ENCODE results near the gene OR10D3. TPM values are rescaled to one million over a fixed set of nuclear protein-coding genes. Genes with fewer than 3 reads are reported as not detected.
A peak's percentile ranks its signal among the peaks of the same experiment; 100 is the strongest.

OR10D3 gene
- total RNA-seq, 2 donors from 2014 or later: not detected

DNA sequence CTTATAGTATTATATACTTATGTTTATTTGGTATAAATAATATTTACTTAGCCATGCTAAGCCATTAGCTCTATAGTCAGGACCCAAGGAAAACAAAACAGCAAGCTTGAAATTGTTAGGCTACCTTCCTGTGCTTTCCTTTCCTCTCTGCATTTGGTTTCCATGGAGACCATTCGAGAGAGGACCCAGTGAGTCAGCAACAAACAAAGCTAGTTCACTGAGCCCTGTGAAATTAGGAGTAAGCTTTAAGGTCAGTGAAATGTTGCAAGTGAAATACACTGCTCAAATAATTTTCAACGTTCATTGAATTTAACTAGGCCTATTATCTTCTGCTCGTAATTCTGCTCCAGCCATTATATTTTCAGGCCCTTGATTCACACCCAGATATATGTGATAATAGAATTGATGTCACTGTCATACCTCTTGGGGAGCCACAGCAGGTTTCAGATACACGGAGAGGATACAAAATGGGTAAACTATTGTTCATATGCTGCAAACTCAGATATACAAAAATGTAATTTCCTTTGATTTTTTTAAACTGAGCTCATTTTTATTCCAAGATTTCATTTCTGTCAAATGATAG lies 9.1 kb upstream of the OR10D3 start:
- Mint-ChIP-seq H3K27ac (no peak overlapping the region), H3K9me3 (no peaks in the 10 kb centered on the region)
- no peak for ATAC-seq

DNA sequence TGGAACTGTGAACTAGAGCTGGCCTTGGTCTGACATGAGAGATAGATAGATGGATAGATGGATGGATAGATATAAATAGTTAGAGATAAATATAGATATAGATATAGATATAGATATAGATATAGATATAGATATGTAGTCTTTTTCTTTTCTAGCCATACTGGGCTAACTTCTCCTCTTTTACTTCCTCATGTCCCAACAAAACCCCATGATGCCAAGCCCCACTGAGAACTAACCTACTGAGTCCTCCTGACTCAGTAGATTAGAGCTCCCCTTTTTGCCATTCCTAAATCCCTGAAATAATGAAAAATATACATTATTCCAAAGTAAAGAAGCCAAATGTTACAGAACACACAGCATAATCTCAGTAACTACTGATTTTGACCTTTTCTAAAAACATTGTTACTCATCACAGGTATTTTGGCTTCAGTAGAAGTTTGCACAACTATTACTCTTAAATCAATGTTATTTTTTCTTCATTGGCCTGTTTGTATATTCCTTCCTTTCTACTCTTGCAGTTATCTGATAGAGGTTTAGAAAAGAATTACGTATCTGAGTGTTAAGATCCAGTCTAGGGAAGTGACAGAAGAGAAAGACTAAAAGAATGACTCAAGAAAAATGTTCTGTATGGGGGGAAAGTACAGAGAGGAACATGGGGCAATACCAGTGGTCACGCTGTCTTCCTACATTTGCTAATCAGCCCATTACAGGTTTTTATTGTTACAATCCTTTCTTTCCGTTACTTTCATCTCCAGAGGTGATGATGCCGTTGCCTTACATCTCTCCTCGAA lies 6.0 kb upstream of the OR10D3 start:
- no peak for DNase-seq (ENCODE audit: low spot score)
- no peaks in the 10 kb centered on the region for H3K9me3 Mint-ChIP-seq
- H3K27ac Mint-ChIP-seq: no peak overlapping the region
- no peaks in the 10 kb centered on the region for H3K36me3 Mint-ChIP-seq
- H3K4me1 Mint-ChIP-seq (ENCODE audit: low read depth in 2 of 2): no peaks in the 10 kb centered on the region
- H3K4me3 Mint-ChIP-seq: no peak overlapping the region
- no peak for ATAC-seq
- H3K27me3 Mint-ChIP-seq: peaks cover 6 to 9% of the 10 kb centered on the region in 2 donors

More for the DNA sequence above, 9.1 kb upstream of the OR10D3 start:
- Mint-ChIP-seq H3K27me3 (peaks cover 0 to 2% of the 10 kb centered on the region in 2 donors), H3K36me3 (no peaks in the 10 kb centered on the region), H3K4me1 (ENCODE audit: low read depth in 2 of 2) (no peaks in the 10 kb centered on the region), H3K4me3 (no peak overlapping the region)
- DNase-seq (ENCODE audit: low spot score): no peak

DNA sequence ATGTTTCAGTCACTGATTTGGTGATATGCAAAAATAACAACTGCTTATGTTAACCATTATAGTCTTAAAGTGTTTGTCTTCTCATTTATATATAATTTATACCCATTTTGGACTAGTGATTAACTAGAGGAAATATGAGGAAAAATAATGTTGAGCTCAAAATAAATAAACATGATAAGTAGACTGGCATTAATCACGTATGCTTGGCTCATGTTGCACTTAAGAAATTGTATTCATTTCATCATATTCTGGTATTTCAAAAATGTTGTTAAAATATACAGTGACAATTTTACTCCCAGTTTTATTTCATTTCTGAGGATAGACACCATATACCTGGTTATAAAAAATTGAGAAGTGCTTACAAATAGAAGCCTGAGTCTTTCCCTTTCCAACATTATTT lies 3.8 kb upstream of the OR10D3 start:
- no peak for ATAC-seq
- H3K27me3 Mint-ChIP-seq: peaks cover 6 to 14% of the 10 kb centered on the region in 2 donors
- H3K27ac Mint-ChIP-seq: no peak overlapping the region
- no peak for DNase-seq (ENCODE audit: low spot score)
- no peak overlapping the region for H3K4me3 Mint-ChIP-seq
- no peaks in the 10 kb centered on the region for H3K4me1 Mint-ChIP-seq (ENCODE audit: low read depth in 2 of 2)
- H3K36me3 Mint-ChIP-seq: no peaks in the 10 kb centered on the region
- H3K9me3 Mint-ChIP-seq: no peaks in the 10 kb centered on the region

DNA sequence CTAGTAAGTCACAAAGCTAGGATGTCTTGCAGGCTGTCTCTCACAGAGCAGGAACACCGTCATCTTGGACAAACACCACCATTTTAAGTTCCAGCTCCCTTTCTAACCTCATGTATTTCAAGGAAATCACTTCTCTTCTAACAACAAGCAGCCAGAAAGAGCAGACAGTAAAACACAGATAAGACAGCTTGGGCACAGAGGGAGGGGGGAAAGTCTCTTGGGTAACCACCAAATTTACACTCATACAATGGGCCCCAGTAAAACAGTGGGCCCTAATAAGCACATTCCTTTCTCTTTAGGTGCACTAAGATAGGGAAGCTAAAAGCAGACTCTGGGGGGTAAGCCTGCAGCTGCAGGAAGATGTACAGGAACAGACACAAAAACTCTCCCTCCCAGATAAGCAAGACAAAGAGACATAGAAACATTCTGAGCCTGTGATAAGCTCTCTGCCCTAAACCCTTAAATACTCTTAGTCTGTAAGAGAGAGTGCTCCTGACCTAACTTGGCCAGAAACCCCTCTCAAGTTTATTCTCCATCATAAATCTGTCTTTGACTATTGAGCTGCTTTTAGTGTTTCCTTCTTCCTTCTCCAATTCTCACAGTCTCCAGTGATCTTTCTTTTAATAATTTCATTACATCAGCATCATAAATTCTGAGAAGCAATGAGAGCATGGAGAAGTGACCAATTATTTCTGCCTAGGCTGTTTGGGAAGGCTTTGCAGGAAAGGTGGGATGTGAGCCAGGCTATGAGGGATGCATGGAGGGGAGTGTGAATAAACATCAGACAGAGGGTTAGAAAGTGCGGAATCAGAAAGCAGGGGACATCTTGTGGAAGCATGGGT lies 7.4 kb downstream of the OR10D3 start:
- H3K4me1 Mint-ChIP-seq (ENCODE audit: low read depth in 2 of 2): no peaks in the 10 kb centered on the region
- peaks cover 14 to 23% of the 10 kb centered on the region in 2 donors for H3K27me3 Mint-ChIP-seq
- no peaks in the 10 kb centered on the region for H3K9me3 Mint-ChIP-seq
- H3K27ac Mint-ChIP-seq: no peak overlapping the region
- DNase-seq (ENCODE audit: low spot score) (no peak), ATAC-seq (no peak)
- H3K4me3 Mint-ChIP-seq: no peak overlapping the region
- H3K36me3 Mint-ChIP-seq: no peaks in the 10 kb centered on the region

DNA sequence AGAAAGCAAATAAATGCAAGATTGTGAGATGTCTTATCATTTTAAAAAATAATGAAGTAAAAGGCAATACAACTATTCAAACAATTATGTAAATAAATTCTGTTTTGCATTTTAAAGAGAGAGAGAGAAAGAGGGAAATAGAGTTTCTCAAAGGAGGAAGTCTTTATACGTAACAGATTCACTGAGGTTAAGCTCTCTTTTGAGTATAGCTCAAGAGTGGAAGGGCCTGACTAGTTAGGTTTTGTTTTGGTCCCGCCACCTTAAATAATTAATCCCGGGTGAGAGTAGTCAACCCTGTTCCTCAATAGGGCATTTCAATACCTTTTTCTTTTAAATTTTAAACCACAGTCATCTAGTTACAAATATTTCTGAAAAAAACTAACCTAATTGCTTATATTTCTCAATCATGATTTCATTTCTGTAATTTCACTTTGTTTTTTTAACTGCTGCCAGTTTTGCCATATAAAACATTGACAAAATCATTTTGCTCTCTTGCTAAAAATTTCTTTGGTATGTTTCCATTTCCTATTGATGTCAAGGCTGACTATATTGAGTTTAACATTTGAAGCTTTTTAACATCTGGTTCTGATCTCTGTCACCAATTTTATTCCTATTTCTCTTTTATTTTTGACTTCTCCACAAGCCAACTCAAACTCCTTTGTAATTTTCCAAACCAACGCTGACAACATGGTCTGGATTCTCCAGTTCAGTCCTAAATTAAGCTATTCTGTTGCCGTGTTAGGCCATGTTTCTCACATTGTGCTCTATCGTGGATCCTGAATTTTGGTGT lies 10.3 kb downstream of the OR10D3 start:
- H3K36me3 Mint-ChIP-seq: no peaks in the 10 kb centered on the region
- peaks cover 6 to 15% of the 10 kb centered on the region in 2 donors for H3K27me3 Mint-ChIP-seq
- H3K4me1 Mint-ChIP-seq (ENCODE audit: low read depth in 2 of 2): no peaks in the 10 kb centered on the region
- ATAC-seq: no peak
- no peak overlapping the region for H3K27ac Mint-ChIP-seq
- DNase-seq (ENCODE audit: low spot score): no peak
- H3K4me3 Mint-ChIP-seq: no peak overlapping the region
- no peaks in the 10 kb centered on the region for H3K9me3 Mint-ChIP-seq

DNA sequence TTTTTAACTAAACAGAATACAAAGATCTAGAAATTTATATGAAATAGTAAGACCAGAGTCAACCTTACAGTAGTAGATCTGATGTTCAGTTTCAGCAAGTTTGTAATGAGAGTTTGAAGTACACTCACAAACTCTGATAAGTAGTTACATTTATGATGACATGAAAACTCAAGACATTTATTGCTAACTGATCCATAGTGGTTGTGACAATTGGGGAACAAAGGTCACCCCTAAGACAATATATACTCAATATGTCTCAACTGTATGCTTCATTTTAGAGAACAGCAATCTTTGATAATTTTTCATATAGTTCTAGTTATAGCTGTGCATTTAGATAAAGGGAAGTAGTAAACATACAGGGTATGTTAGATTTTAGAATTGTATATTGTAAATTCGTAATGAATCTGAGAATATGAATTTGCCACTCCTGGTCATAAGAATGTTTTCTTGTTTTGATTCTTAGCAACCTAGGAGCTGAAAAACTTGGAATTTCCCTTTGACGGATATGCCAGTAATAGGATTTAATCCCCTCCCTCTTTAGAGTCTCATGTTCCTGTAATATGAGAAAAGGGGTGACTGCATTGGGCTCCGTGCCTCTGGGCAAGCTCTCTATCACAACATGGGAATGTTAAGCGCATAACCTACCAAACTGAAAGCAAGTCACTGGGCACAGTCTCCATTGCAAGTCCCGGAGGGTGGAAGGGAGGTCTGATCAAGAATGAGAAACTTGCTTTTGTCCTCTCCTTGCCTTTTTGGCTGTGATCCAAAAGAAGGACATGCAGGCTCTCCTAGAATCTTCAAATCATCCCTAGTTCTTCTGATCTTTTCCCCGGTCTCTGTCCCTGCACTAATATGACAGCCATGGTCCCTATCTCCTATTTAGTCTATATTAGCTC lies 11.4 kb downstream of the OR10D3 start:
- Mint-ChIP-seq H3K9me3 (no peaks in the 10 kb centered on the region), H3K36me3 (no peaks in the 10 kb centered on the region), H3K4me1 (ENCODE audit: low read depth in 2 of 2) (no peaks in the 10 kb centered on the region), H3K4me3 (no peak overlapping the region), H3K27ac (no peak overlapping the region), H3K27me3 (peaks cover 6 to 15% of the 10 kb centered on the region in 2 donors)
- ATAC-seq (no peak), DNase-seq (ENCODE audit: low spot score) (no peak)

DNA sequence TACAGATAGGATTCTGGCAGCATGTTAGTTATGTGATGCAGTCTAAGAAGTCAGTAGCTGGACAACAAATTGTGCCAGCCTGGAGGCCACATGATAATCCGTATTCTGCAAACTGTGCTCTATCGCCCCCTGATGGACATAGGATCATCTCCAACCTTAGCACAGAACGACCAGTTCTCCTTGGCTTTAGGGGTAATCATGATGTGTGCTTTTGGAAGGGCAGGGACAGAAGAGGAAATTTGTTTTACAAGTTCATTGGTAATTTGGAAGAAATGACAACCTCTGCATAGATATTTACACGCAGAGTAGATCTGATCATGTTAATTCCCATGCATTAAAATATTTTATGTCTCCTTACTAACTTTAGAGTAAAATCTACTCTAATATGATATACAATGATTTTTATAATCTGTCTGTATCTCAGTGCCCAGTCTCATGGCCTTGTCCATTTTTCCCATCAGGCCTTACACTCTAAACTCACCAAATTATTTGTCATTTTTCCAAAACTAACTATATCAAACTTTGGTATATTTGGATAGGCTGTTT lies 12.1 kb downstream of the OR10D3 start:
- Mint-ChIP-seq H3K4me1 (ENCODE audit: low read depth in 2 of 2) (no peaks in the 10 kb centered on the region), H3K9me3 (no peaks in the 10 kb centered on the region), H3K27me3 (peaks cover 6 to 15% of the 10 kb centered on the region in 2 donors), H3K36me3 (no peaks in the 10 kb centered on the region), H3K4me3 (no peak overlapping the region), H3K27ac (no peak overlapping the region)
- ATAC-seq (peak; percentile 64 to 70), DNase-seq (ENCODE audit: low spot score) (no peak)

- H3K4me3 Mint-ChIP-seq: no peak overlapping the region
- DNase-seq (ENCODE audit: low spot score): no peak
- no peak for ATAC-seq
- H3K27me3 Mint-ChIP-seq: peaks cover 7 to 8% of the 10 kb centered on the region in 2 donors
- no peaks in the 10 kb centered on the region for H3K9me3 Mint-ChIP-seq
- H3K27ac Mint-ChIP-seq: no peak overlapping the region
- no peaks in the 10 kb centered on the region for H3K36me3 Mint-ChIP-seq
- H3K4me1 Mint-ChIP-seq (ENCODE audit: low read depth in 2 of 2): no peaks in the 10 kb centered on the region
Measured at GRCh38 chr11:124197999-124198398, 14.9 kb downstream of the OR10D3 start.

- Mint-ChIP-seq H3K4me1 (ENCODE audit: low read depth in 2 of 2) (no peaks in the 10 kb centered on the region), H3K4me3 (no peak overlapping the region), H3K27ac (no peak overlapping the region), H3K27me3 (peaks cover 7 to 9% of the 10 kb centered on the region in 2 donors), H3K9me3 (no peaks in the 10 kb centered on the region), H3K36me3 (no peaks in the 10 kb centered on the region)
- no peak for ATAC-seq
- no peak for DNase-seq (ENCODE audit: low spot score)
Measured at GRCh38 chr11:124198897-124199296, 15.8 kb downstream of the OR10D3 start.

DNA sequence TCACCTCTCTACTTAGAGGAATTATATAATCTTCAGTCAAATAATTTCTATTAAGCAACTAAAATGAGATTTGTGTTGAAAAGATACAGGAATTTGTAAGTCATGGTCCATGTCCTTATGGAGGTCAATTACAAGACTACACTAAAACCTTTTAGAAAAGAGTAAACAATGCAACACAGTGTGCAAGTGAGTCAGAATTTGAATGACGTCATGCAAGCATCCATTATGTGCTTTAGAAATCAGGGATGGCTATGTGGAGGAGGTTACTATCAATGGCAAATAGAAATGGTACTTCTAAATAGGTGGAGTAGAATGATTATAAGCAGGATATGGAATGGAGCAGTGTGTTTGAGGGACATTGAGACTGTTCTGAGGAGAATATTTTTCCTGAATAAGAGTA lies 16.6 kb downstream of the OR10D3 start:
- no peaks in the 10 kb centered on the region for H3K36me3 Mint-ChIP-seq
- no peak for ATAC-seq

DNA sequence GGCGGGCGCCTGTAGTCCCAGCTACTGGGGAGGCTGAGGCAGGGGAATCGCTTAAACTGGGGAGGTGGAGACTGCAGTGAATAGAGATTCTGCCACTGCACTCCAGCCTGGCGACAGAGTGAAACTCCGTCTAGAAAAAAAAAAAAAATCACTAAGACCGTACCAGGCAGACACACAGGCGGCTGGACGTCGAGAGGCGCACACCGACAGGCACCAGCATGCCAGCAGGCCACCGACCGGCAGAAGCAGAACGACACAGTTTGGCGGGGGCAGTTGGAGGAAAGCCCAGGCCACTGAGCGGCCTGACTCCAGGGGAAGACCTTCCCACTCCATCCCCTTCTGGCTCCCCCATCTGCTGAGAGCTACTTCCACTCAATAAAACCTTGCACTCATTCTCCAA lies 17.5 kb downstream of the OR10D3 start:
- H3K9me3 Mint-ChIP-seq: no peaks in the 10 kb centered on the region
- no peak overlapping the region for H3K4me3 Mint-ChIP-seq

More for the DNA sequence above, 16.6 kb downstream of the OR10D3 start:
- Mint-ChIP-seq H3K4me3 (no peak overlapping the region), H3K27me3 (peaks cover 7 to 9% of the 10 kb centered on the region in 2 donors), H3K27ac (no peak overlapping the region), H3K9me3 (no peaks in the 10 kb centered on the region), H3K4me1 (ENCODE audit: low read depth in 2 of 2) (no peaks in the 10 kb centered on the region)
- no peak for DNase-seq (ENCODE audit: low spot score)

GRCh38 chr11:124202951-124203350 lies 19.8 kb downstream of the OR10D3 start:
- ATAC-seq: no peak
- Mint-ChIP-seq H3K36me3 (no peaks in the 10 kb centered on the region), H3K4me3 (no peak overlapping the region), H3K4me1 (ENCODE audit: low read depth in 2 of 2) (no peaks in the 10 kb centered on the region), H3K27me3 (peaks cover 0 to 9% of the 10 kb centered on the region in 2 donors), H3K27ac (no peak overlapping the region), H3K9me3 (no peaks in the 10 kb centered on the region)
- no peak for DNase-seq (ENCODE audit: low spot score)

More for the DNA sequence above, 17.5 kb downstream of the OR10D3 start:
- Mint-ChIP-seq H3K4me1 (ENCODE audit: low read depth in 2 of 2) (no peaks in the 10 kb centered on the region), H3K27ac (no peak overlapping the region), H3K27me3 (peaks cover 7 to 9% of the 10 kb centered on the region in 2 donors), H3K36me3 (no peaks in the 10 kb centered on the region)
- ATAC-seq (no peak), DNase-seq (ENCODE audit: low spot score) (no peak)
